Activated CD8-positive, alpha-beta memory T cell treated with anti-CD3 and anti-CD28 coated beads for 4 hours (primary cell): ENCODE results near the gene TMUB1.

Experiments
- DNase-seq, 2 donors: peaks; one replicate each; pipeline ENCODE4 v3.0.0-alpha.2; 2020; ENCODE audit warnings: low read depth in 2 of 2

The TMUB1 gene

GRCh38 chr7:151121380-151122170 is 38.3 kb upstream of the TMUB1 start:
- DNase-seq, result no peak

GRCh38 chr7:151120896-151121295 is 37.6 kb upstream of the TMUB1 start:
- DNase-seq, result no peak

- no peak for DNase-seq
These were observed 36.6 kb upstream of the TMUB1 start for GRCh38 chr7:151119902-151120301.

GRCh38 chr7:151119055-151119415 is 35.7 kb upstream of the TMUB1 start:
- DNase-seq, result no peak

GRCh38 chr7:151118108-151119054 is 35.1 kb upstream of the TMUB1 start:
- no peak for DNase-seq

- DNase-seq, result no peak
These were observed 34.3 kb upstream of the TMUB1 start for GRCh38 chr7:151117565-151117964.

GRCh38 chr7:151116603-151117440 is 33.5 kb upstream of the TMUB1 start:
- no peak for DNase-seq

- no peak for DNase-seq
These were observed 32.6 kb upstream of the TMUB1 start for GRCh38 chr7:151115836-151116418.

GRCh38 chr7:151115121-151115835 is 32.0 kb upstream of the TMUB1 start:
- DNase-seq, result no peak

GRCh38 chr7:151114151-151115090 is 31.1 kb upstream of the TMUB1 start:
- DNase-seq, result no peak

- DNase-seq, result no peak
These were observed 30.3 kb upstream of the TMUB1 start for GRCh38 chr7:151113344-151114150.

GRCh38 chr7:151110941-151111645 is 27.8 kb upstream of the TMUB1 start:
- peak; percentile 39 to 56 for DNase-seq

GRCh38 chr7:151110236-151110940 is 27.1 kb upstream of the TMUB1 start:
- no peak for DNase-seq

- no peak for DNase-seq
These were observed 26.1 kb upstream of the TMUB1 start for GRCh38 chr7:151109094-151110048.

- DNase-seq, result no peak
These were observed 24.6 kb upstream of the TMUB1 start for GRCh38 chr7:151107882-151108281.
